Endothelial cell of umbilical vein (primary cell): ENCODE measurements around the gene DGKD. TPM values are rescaled to one million over a fixed set of nuclear protein-coding genes. Genes with fewer than 3 reads are reported as not detected.

Experiments
- BruUV-seq: library from RNA; stranded (reverse); fragments of 400-500 nt; replicated peaks from 2 replicates; lab custom pipeline; 2021; lab: Mats Ljungman, UMichigan
- CTCF ChIA-PET: fragments of 300-600, 350-600 bp; sonication (Branson Sonifier 250); formaldehyde crosslinking; loops from one replicate; lab custom pipeline; 2021; ENCODE audit warnings: antibody characterized with exemption, inconsistent platforms; lab: Charles Lee
- POLR2A ChIA-PET: fragments of 300-600, 350-600 bp; sonication (Branson Sonifier 250); formaldehyde crosslinking; loops from one replicate; lab custom pipeline; 2021; ENCODE audit warnings: antibody characterized with exemption, inconsistent platforms; lab: Charles Lee
- DNase-seq: peaks from one replicate; pipeline ENCODE4 v3.0.0-alpha.2; 2011; ENCODE audit warnings: low read depth, low spot score
- FAIRE-seq: peaks from 2 replicates; lab custom pipeline; 2011; peaks lifted over from hg19 to GRCh38; lab: Jason Lieb, UNC
- H2AFZ ChIP-seq: 2 replicates; pipeline ENCODE4 v1.6.0; 2012; ENCODE audit warnings: low read depth, low read length, control low read depth, inconsistent platforms
- H3K27ac ChIP-seq: 2 replicates; pipeline ENCODE4 v1.5.1; 2011; ENCODE audit warnings: low read depth, mild to moderate bottlenecking, control low read depth, low read length, moderate library complexity; ENCODE audit not compliant: insufficient read depth
- H3K27me3 ChIP-seq, 2 experiments: 2 replicates each; pipeline versions ENCODE4 v1.6.0 to v1.6.1; 2011; ENCODE audit warnings: low read length in 2 of 2, mixed read lengths in 1 of 2; ENCODE audit not compliant: control insufficient read depth in 2 of 2, insufficient read depth in 2 of 2
- H3K36me3 ChIP-seq, 2 experiments: 2 replicates in 1 of 2; 3 replicates in 1 of 2; pipeline ENCODE4 v1.5.1; 2011; ENCODE audit warnings: low read length in 2 of 2, mild to moderate bottlenecking in 1 of 2, moderate library complexity in 1 of 2; ENCODE audit not compliant: control insufficient read depth in 2 of 2, insufficient read depth in 2 of 2; ENCODE audit errors: extremely low read depth in 1 of 2
- H3K4me1 ChIP-seq: 3 replicates; pipeline ENCODE4 v1.5.1; 2011; ENCODE audit warnings: mild to moderate bottlenecking, low read length; ENCODE audit not compliant: control insufficient read depth, insufficient read depth; ENCODE audit errors: extremely low read depth
- H3K4me2 ChIP-seq: 2 replicates; pipeline ENCODE4 v1.6.1; 2011; ENCODE audit warnings: low read length, control low read depth, mixed read lengths; ENCODE audit not compliant: insufficient read depth
- H3K4me3 ChIP-seq, 3 experiments: fragments of 200-600 bp in 1 of 3; sonication (generic), shearing (Covaris generic) in 1 of 3; replicated peaks in 1 of 3; 2 replicates each; pipeline ENCODE4 v1.5.1; 2011 to 2016; ENCODE audit warnings: control low read depth in 3 of 3, low read length in 3 of 3, mild to moderate bottlenecking in 2 of 3, inconsistent platforms in 1 of 3, low read depth in 1 of 3, moderate library complexity in 1 of 3; ENCODE audit not compliant: insufficient read depth in 1 of 3
- H3K79me2 ChIP-seq: 2 replicates; pipeline ENCODE4 v1.6.0; 2012; ENCODE audit warnings: low read length, inconsistent platforms; ENCODE audit not compliant: control insufficient read depth, insufficient read depth
- H3K9ac ChIP-seq: replicated peaks from 2 replicates; pipeline ENCODE3; 2011; ENCODE audit warnings: low read length, control low read depth; ENCODE audit not compliant: insufficient read depth; ENCODE audit errors: extremely low read depth
- H3K9me1 ChIP-seq: replicated peaks from 3 replicates; pipeline ENCODE4 v1.6.0; 2011; ENCODE audit warnings: mild to moderate bottlenecking, low read length; ENCODE audit not compliant: control insufficient read depth, insufficient read depth; ENCODE audit errors: extremely low read depth
- H3K9me3 ChIP-seq: replicated peaks from 2 replicates; pipeline ENCODE4 v1.5.1; 2012; ENCODE audit warnings: low read length, inconsistent platforms; ENCODE audit not compliant: control insufficient read depth, insufficient read depth
- H4K20me1 ChIP-seq: replicated peaks from 2 replicates; pipeline ENCODE3; 2011; ENCODE audit warnings: mild to moderate bottlenecking, low read length; ENCODE audit not compliant: control insufficient read depth, insufficient read depth; ENCODE audit errors: extremely low read depth
- FOS ChIP-seq: IDR thresholded peaks from 2 replicates; pipeline ENCODE4 v1.6.1; 2011; ENCODE audit warnings: mild to moderate bottlenecking, low read length, moderate library complexity, borderline replicate concordance; ENCODE audit not compliant: insufficient read depth
- POLR2A ChIP-seq: IDR thresholded peaks from 2 replicates; pipeline ENCODE4 v1.6.1; 2012; ENCODE audit warnings: low read depth, mild to moderate bottlenecking, control low read depth, low read length
- dilution Hi-C: fragments of 300-500 bp; cut with MboI; formaldehyde crosslinking; loops from one replicate; pipeline ENCODE4 v1.15.0; 2019; ENCODE audit warnings: low sequenced_read_pairs; ENCODE audit not compliant: extremely low pct_ligation_motif_present
- intact Hi-C: fragments of 100-400 bp; cut with micrococcal nuclease; formaldehyde crosslinking; loops from one replicate; pipeline ENCODE4 v1.10.0; 2022
- polyA plus RNA-seq, 4 experiments: library from polyadenylated mRNA; depleted of rRNA in 3 of 4; stranded (reverse) in 3 of 4; unstranded in 1 of 4; fragments of >200 nt; gene quantifications; 2 replicates each; pipeline versions ENCODE4 v1.2.1 to v1.2.3, GENCODE V29; 2011 to 2012; ENCODE audit warnings: missing spikeins in 1 of 4
- total RNA-seq: library from RNA; stranded (reverse); gene quantifications from 2 replicates; pipeline ENCODE4 v1.2.3, GENCODE V29; 2021
- TF ChIP-seq, protein P1 (sequence below), 2 donors: IDR thresholded peaks; 1 replicate in 1 of 2; 2 replicates in 1 of 2; pipeline ENCODE4 v1.5.1; 2011; ENCODE audit warnings: low read length in 2 of 2, mild to moderate bottlenecking in 2 of 2, moderate library complexity in 2 of 2, control low read depth in 1 of 2, inconsistent platforms in 1 of 2, low read depth in 1 of 2; ENCODE audit not compliant: insufficient read depth in 1 of 2; ENCODE audit errors: extremely low read depth in 1 of 2

The DGKD gene
- total and polyA plus RNA-seq, 2 donors (not counting 3 experiments of a cell fraction or from before 2014, with no cell fraction given) = 10.8 to 36.6 TPM

DNA sequence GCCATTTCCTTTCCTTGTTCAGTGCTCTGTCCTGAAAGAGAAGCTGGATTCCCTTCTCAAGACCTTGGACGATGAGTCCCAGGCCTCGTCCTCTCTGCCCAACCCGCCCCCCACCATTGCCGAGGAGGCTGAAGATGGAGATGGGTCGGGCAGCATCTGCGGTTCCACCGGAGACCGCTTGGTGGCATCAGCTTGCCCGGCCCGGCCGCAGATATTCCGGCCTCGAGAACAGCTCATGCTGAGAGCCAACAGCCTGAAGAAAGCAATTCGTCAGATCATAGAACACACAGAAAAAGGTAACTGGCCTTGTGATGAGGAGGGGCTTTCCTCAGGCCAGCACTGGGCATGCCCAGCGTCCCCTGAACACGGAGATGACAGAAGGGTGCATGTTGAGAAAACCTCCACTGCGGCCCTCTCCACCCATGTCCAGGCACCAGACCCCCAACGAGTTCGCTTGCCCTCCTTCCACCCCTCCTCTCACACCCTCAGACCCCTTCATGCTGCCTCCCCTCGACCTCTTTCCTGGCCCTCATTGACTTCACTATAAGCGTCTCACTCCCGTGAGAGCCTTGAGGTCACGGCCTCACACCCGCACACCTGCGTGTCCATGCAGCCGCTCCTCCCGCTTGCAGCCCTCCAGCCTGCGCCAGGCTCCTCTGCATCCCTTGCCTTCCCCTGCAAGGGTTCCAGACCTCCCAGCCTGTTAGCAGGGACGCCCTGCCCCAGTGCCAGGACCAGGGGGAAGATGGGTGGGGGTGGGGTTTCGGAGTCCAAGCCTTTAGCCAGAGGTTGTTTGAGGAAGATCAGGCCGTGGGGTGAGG is 95.0 kb downstream of the DGKD start:
- POLR2A ChIA-PET = no interaction called here
- H4K20me1 ChIP-seq = no peaks in the 10 kb centered on the region
- TF ChIP-seq, protein P1, sequence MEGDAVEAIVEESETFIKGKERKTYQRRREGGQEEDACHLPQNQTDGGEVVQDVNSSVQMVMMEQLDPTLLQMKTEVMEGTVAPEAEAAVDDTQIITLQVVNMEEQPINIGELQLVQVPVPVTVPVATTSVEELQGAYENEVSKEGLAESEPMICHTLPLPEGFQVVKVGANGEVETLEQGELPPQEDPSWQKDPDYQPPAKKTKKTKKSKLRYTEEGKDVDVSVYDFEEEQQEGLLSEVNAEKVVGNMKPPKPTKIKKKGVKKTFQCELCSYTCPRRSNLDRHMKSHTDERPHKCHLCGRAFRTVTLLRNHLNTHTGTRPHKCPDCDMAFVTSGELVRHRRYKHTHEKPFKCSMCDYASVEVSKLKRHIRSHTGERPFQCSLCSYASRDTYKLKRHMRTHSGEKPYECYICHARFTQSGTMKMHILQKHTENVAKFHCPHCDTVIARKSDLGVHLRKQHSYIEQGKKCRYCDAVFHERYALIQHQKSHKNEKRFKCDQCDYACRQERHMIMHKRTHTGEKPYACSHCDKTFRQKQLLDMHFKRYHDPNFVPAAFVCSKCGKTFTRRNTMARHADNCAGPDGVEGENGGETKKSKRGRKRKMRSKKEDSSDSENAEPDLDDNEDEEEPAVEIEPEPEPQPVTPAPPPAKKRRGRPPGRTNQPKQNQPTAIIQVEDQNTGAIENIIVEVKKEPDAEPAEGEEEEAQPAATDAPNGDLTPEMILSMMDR (IDR thresholded peaks at IDR 0.05; ENCODE audit: extremely low read depth in 1 of 2, insufficient read depth in 1 of 2, low read depth in 1 of 2, low read length in 2 of 2) = peak; percentile 76 to 80
- TF ChIP-seq FOS = no peak
- no peak for TF ChIP-seq POLR2A
- no peak overlapping the region for H3K4me2 ChIP-seq
- H3K9me3 ChIP-seq = no peaks in the 10 kb centered on the region
- FAIRE-seq (peak; percentile 59), DNase-seq (peak; percentile 50)
- dilution Hi-C loops = no loop called here
- no peaks in the 10 kb centered on the region for H3K79me2 ChIP-seq
- no TSS peak for BruUV-seq
- H3K4me3 ChIP-seq = no peak overlapping the region
- no peaks in the 10 kb centered on the region for H3K4me1 ChIP-seq
- intact Hi-C loops = loop anchor here (1.0 to 10.0 kb wide), 8 partner anchors 118 to 1668 kb away; partner anchors contain the start of genes HJURP and USP40
- peaks cover 0 to 12% of the 10 kb centered on the region in 2 experiments for H3K36me3 ChIP-seq
- H3K27me3 ChIP-seq = no peaks in the 10 kb centered on the region
- H3K27ac ChIP-seq = no peak overlapping the region
- no peak overlapping the region for H3K9ac ChIP-seq
- H2AFZ ChIP-seq = no peak overlapping the region
- H3K9me1 ChIP-seq = no peaks in the 10 kb centered on the region
- CTCF ChIA-PET = interaction anchor here (0.6 to 4.3 kb wide), 31 partner anchors 10 to 1668 kb away, joined by 3 to 74 read pairs (median 4); partner anchors contain the start of genes HJURP, UGT1A5 and USP40
